Subcutaneous adipose tissue (tissue), 4 donors: ENCODE measurements around the gene KAT2A. TPM values are rescaled to one million over a fixed set of nuclear protein-coding genes. Genes with fewer than 3 reads are reported as not detected.

Experiments used
- total RNA-seq, 4 donors: library from RNA; depleted of rRNA; stranded (reverse); fragments of >200 nt; gene quantifications; one replicate each; pipeline ENCODE4 v1.1.0, GENCODE V29; 2016
- TF ChIP-seq, protein P1 (sequence below): fragments of 450-650 bp; IDR thresholded peaks from one replicate; pipeline ENCODE4 v1.5.1; 2016; ENCODE audit warnings: low read depth, mild to moderate bottlenecking, control low read depth, antibody characterized with exemption, moderate library complexity

KAT2A gene
- total RNA-seq, 4 donors from 2014 or later = 27.2 to 49.9 (median 32.8) TPM

DNA sequence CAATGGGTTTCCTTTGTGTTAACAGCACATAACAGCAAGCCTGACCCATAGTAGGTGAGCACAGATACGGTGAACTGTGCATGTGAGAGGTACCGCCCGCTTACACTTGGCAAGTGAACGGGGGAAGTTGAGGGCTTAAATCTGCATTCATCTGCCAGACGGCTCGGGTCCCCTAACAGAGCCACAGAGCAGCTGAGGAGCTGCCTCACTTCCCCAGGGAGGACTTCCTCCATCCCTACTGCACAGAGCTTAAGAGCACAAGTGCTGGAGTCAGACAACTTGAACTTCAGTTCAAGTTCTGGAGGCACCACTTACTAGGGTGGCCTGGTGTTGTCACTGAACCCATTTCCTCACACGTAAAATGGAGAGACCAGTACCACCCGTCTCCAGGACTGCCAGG lies 20.2 kb upstream of the KAT2A start:
- TF ChIP-seq, protein P1, sequence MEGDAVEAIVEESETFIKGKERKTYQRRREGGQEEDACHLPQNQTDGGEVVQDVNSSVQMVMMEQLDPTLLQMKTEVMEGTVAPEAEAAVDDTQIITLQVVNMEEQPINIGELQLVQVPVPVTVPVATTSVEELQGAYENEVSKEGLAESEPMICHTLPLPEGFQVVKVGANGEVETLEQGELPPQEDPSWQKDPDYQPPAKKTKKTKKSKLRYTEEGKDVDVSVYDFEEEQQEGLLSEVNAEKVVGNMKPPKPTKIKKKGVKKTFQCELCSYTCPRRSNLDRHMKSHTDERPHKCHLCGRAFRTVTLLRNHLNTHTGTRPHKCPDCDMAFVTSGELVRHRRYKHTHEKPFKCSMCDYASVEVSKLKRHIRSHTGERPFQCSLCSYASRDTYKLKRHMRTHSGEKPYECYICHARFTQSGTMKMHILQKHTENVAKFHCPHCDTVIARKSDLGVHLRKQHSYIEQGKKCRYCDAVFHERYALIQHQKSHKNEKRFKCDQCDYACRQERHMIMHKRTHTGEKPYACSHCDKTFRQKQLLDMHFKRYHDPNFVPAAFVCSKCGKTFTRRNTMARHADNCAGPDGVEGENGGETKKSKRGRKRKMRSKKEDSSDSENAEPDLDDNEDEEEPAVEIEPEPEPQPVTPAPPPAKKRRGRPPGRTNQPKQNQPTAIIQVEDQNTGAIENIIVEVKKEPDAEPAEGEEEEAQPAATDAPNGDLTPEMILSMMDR = no peak

DNA sequence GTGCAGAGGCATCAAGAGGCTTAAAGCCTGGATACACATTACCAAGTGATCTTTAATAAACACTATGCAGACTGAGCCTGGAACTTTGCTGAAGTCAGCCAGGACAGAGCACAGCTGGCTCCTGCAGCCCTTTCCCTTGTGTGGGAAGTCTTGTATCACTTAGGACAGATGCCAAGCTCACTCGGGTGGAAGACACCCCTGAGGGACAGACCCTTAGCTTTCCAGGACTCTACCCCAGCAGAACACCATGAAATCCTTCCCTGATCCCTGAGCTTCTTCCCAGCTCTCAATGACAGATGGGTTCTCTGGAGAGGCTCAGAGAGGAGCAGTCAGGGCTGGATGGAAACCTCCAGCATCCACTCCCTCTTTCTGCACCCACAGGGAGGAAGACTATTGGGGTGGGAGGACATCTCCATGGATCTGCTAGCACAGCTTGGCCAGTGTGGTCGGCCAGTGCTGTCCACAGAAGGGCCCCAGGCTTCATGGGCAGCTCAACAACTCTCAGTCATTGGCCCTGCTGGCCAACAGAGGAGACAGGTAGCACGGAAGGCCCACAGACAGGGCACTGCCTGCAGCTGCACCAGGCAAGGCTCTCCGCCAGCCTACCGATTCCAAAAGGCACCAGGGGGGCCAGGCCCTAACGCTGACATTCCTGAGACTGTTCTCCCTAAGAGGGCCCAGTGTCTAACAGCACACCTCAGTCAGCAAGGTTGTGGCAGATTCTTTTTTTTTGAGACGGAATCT lies 17.8 kb upstream of the KAT2A start:
- TF ChIP-seq, protein P1 = no peak

DNA sequence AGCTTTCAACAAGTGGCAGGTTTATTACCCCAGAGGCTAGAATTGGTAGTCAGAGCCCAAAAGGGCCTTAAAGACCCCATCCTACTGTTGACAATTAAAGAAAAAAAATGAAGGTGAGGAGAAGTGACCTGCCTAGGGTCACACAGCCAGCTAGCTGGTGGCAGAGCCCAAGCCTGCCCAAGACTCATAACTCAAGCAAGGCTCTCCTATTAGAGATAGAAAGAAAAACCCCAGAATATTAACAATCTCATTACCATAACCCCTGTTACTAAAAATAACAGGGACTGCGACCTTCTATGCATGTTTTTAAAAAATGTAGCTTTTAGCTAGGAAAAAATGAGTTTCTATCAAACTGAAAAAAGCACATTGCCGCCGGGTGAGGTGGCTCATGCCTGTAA lies 15.5 kb upstream of the KAT2A start:
- TF ChIP-seq, protein P1 = no peak

DNA sequence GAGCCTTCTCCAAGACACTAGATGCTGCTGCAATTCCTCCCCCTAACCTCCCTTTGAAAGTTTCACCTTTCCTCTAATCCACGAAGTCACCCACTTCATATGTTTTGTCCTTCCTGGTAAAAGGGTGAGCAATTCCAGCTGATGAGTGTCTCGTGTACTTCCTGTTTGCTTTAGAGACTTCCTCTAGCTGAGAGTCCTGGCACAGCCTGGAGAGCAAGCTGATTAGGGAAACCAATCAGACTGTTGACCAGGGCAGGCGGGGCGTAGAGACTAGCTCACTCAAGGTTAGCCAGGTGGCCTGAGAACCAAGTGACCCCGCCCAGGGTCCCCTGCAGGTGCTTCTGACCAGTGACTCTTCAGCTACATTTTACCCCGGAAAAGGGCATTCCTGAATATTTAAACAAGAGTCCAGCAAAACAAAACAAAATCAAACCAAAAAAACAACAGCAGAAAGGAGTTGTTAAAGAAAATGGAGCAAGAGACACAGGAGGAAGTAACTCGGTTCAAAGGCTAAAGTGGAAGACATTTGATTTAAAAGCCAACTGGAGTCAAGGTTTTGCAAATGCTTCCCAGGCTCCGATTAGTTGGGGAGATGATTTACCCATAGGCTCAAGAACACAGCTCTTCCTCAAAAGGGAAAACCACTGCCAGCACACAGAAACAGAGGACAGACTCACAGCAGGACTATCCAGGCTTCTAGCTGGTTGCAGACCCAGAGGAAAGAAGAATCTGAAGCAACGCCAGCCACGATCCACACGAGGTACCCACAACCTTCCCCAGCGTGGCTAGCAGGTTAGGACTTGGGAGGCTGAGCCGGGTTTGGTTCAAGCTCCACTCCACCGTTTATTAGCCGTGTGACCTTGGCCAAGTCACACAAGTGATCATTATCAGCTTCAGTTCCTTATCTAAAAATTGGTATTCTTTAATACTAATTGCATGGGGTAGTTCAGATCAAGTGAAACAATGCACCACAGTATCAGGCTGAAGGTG lies 14.8 kb upstream of the KAT2A start:
- TF ChIP-seq, protein P1 = no peak

DNA sequence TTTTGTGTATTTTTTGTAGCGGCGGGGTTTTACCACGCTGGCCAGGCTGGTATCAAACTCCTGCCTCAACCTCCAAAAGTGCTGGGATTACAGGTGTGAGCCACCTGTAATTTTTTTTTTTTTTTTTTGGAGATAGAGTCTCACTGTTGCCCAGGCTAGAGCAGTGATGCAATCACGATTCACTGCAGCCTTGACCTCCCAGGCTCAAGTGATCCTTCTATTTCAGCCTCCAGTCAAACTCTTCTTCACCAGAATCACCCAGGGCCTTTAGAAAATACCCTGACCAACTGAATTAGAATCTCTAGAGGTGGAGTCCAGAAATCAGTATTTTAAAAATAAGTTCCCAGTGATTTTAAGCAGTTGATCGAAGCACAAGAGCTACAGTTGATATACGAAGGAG lies 14.0 kb upstream of the KAT2A start:
- TF ChIP-seq, protein P1 = no peak

DNA sequence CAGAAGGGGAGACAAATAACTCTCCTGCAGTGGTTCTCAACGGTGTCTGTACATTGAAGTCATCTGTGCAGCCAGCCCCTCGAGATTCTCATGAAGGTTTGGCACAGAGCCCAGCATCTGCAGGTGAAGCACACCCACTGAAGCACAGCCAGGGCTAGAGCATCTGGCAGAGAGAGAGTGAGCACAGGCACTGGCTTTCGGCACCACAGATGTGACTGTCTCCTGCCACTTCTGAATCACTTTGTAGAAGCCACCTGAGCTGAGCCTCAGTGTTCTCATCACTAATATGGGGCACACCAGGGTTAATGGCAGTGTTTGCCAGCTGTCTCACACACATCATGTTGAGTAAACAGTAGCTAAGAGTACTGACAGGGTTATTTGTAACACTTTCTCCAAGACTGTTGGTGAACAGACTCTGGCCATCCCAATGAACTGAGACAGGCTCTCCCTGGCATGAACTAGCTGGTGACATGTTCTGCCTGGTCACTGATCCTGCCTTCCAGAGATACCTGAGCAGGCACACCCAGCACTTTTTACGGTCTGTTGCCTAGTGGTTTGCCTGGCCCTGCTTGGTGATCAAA lies 12.4 kb upstream of the KAT2A start:
- TF ChIP-seq, protein P1 = no peak

DNA sequence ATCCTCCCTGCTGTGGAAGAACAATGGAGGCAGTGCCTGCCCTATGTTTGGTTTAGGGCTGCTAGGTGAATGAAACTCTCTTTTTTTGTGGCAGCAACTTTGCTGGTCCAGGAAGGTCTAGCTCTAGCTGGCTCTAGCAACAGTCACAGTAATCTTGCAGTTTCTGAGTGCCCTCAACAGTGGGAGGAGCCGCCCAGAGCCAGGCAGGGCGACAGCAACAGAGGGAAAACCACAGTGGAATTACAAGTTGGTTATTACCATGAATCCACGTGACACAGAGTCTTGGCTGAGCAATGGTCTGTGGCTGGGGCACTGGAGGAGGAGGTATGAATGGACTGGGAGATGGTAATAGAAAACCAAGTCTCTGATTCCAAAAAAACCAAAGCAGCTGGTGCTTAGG lies 11.8 kb upstream of the KAT2A start:
- TF ChIP-seq, protein P1 = no peak
